GM12874 (cell line): ENCODE measurements around the gene GPR132.

Source experiments
- TF ChIP-seq, protein P1 (sequence below): IDR thresholded peaks from 2 replicates; pipeline ENCODE4 v1.5.1; 2011; ENCODE audit warnings: low read depth, mild to moderate bottlenecking, control low read depth, low read length, moderate library complexity; ENCODE audit not compliant: insufficient read depth

Gene GPR132

DNA sequence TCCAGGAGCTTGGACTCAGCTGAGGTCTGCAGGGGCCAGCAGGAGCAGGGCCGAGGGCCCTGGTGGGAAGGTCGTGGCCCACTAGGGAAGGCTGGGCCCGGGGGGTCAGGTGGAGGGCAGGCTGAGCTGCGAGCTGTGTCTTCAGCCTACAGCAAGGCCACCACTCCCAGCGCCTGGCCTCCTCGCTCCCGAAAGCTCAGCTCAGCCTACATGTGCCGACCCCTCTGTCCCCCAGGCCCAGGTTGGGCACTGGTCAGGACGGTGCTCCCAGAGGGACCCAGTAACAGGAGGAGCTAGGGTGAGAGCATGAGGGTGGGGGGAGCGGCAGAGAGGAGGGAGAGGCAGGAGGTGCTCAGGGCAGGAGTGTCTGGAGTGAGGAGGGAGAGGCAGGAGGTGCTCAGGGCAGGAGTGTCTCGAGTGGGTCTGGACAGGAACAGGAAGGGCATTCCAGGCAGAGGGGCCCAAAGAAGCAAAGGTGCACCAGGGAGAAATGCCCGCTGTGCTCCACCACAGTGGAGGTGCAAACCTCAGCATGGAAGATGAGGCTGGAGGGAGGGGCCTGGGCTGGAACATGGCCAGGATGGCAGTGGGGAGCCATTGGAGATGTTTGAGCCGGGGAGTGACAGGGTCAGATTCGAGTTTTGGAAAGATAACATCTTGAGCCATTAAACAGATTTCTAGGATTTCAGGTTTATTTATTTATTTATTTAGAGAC, 29.1 kb upstream of the GPR132 start:
- TF ChIP-seq, protein P1, sequence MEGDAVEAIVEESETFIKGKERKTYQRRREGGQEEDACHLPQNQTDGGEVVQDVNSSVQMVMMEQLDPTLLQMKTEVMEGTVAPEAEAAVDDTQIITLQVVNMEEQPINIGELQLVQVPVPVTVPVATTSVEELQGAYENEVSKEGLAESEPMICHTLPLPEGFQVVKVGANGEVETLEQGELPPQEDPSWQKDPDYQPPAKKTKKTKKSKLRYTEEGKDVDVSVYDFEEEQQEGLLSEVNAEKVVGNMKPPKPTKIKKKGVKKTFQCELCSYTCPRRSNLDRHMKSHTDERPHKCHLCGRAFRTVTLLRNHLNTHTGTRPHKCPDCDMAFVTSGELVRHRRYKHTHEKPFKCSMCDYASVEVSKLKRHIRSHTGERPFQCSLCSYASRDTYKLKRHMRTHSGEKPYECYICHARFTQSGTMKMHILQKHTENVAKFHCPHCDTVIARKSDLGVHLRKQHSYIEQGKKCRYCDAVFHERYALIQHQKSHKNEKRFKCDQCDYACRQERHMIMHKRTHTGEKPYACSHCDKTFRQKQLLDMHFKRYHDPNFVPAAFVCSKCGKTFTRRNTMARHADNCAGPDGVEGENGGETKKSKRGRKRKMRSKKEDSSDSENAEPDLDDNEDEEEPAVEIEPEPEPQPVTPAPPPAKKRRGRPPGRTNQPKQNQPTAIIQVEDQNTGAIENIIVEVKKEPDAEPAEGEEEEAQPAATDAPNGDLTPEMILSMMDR = no peak

DNA sequence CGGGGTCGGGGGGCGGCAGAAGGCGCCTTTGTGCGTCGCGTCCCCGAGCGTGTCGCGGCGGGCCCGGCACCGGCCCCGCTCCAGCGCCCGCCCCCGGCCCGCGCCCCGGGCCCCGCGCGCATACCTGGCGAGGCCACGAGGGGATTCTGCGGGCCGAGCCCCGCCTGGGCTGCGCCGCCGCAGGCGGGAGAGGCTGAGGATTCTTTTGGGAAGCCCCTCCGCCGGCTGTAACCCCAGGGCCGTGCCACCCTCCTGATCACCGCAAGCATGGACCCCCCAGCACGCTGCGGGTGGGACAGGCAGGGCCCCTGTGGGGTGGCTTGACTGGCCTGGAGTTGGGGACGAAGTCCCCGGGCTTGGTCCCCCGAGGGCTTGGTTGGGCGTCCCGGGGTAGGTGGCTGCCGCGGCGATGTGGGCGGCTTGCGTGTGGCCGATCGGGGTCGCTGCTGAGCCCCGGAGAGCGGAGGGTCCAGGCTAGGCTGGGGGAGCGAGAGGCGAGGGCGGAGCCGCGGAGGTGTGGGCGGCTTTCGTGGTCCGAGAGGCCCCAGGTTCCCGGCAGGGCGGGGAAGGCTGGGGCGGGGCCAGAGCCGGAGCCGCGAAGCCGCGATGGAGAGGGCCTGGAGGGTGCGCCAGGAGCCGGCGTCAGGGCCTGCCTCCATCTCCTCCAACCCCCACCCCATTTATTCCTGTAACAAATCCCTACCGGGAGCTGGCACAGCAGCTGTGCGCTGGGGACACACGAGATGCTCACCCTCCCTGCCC, 28.4 kb upstream of the GPR132 start:
- TF ChIP-seq, protein P1 = peak; percentile 79

DNA sequence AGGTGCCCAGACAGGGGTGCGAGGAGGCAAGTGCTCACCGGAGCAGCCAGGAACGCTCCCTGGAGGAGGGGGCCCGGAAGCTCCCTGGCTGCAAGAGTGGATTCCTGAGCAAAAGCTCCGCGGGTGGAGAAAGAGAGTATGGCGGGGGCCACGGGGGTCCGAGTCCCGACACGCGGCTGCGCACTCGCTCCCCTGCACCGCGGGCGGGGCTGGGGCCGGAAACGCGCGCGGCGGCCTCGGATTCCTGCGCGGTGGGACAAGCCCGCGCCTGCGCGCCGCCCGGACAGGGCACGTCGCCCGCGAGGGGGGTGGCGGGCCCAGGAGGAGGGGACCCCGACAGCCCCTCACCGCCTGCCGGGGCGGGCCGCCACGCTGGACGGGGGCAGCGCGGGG, 27.8 kb upstream of the GPR132 start:
- TF ChIP-seq, protein P1 = no peak

DNA sequence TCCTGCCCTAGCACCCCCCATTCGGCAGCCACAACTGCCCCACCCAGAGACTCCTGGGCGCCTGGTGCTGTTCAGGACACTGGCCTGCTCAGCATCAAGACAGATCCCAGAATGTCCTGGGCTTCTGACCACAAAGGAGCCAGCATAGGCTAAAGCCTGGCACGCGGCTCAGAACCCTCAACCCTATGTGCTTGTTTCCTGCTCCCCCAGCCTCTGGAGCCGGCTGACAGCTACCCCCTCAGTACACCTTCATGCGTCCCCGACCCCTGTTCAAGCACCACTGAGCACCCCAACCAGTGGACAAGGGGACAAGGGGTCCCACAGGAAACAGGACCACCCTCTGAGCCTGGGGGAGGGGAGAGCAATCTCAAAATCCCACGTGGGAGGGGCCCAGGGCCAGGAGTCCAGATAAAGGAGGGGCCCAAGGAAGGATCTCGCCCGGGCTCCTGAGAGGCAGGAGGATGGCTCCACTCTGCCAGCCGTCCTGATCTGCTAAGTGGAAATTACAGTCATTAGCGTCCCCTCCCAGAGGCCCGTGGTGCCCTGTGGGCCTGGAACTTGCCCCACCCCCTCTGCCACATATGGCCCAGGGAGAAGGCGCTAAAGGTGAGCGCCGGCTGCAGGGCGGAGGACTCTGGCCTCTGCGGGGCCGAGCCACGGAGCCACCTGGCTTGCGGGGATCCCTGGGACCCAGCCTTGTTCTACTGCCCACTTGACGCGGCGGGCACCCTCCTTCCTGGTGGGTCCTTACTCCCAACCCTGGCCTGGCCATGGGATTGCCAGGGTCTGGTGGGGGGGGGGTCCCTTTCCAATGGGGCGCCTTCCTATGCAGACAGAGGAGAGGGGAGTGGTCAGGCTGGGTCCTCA, 27.2 kb upstream of the GPR132 start:
- TF ChIP-seq, protein P1 = no peak

DNA sequence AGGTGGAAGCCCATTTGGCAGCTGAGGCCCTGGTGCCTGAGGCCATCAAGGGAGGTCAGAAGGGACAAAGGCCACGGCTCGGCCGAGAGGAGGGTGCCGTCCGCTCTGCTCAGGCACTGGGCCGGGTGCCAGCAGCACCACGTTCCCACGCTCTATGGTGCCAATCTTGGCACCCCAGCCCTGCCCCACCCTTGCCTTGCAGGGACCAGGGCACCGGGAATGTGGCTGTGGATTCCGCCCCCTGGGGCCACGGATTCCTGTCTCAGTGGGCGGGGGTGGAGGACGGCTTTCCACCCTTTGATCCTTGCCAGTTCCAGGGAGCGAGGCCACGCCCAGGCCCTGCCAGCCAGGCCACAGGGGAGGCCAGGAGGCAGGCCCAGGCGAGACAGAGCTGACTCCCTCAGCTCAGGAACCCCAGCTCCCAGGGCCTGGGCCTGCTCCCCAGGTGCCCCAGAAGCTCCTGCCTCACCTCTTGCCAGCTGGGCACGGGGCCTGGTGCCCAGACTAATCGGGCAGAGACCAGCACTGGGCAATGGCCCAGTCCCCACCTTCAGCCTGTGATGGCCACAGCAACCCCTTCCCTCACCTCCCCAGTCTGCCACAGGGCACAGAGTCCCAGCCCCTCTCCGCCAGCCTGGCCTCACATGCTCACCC, 26.4 kb upstream of the GPR132 start:
- TF ChIP-seq, protein P1 = no peak

DNA sequence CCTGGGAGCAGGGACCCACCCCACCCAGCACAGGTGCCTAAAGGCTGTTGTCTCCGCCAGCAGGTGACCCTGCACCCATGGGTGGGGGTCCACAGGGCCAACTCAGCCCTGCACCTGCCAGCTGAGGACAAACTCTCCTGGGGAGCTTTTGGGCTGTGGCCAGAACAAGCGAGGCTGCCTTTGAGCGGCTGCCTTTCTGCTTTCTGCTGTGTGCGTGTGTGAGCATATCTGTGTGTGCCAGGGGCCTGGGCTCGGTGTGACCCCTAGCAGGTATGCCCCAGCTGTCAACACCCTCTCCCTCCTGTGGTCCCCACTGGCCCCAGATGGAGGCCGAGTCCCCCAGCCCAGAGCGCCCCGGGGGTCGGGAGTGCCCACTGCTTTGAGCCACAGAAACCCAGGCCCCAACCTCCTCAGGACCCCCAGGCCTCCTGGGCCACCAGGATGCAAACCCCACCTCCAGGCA, 25.9 kb upstream of the GPR132 start:
- TF ChIP-seq, protein P1 = no peak
